Gastrocnemius medialis (tissue), 4 donors: Measurements from ENCODE around the gene ELOA.
"Not testable (repeated sequence)": the region's sequence is repeated elsewhere in the genome, so short reads cannot be mapped to it uniquely, and the experiment has no call there.

Experiments
- CTCF ChIP-seq, 5 experiments: fragments of 450-650 bp in 3 of 5; fragments of 200-600 bp in 2 of 5; sonication (generic) in 2 of 5; IDR thresholded peaks in 4 of 5; conservative IDR thresholded peaks in 1 of 5; 1 replicate in 4 of 5; 2 replicates in 1 of 5; pipeline ENCODE4 v1.5.1; 2016 to 2019; ENCODE audit warnings: antibody characterized with exemption in 5 of 5, mild to moderate bottlenecking in 3 of 5, moderate library complexity in 3 of 5
- POLR2A ChIP-seq, 2 donors: fragments of 450-650 bp; IDR thresholded peaks; one replicate each; pipeline ENCODE4 v1.6.1; 2017; ENCODE audit warnings: antibody characterized with exemption in 2 of 2, mild to moderate bottlenecking in 2 of 2, moderate library complexity in 2 of 2

GRCh38 chr1:23733281-23733680 lies 10.0 kb upstream of the ELOA start:
- TF ChIP-seq CTCF (IDR thresholded peaks at IDR 0.05 in 4 of 5, conservative IDR thresholded peaks at IDR 0.05 in 1 of 5); POLR2A (IDR thresholded peaks at IDR 0.05): not testable (repeated sequence)
